NCI-H128 (cell line): ENCODE results near the gene NNMT.
"Not testable (repeated sequence)": the region's sequence is repeated elsewhere in the genome, so short reads cannot be mapped to it uniquely, and the experiment has no call there.

Experiments
- DNase-seq: peaks from one replicate; lab custom pipeline; 2025; ENCODE audit not compliant: unreplicated experiment; lab: John Stamatoyannopoulos, UW

NNMT gene

DNA sequence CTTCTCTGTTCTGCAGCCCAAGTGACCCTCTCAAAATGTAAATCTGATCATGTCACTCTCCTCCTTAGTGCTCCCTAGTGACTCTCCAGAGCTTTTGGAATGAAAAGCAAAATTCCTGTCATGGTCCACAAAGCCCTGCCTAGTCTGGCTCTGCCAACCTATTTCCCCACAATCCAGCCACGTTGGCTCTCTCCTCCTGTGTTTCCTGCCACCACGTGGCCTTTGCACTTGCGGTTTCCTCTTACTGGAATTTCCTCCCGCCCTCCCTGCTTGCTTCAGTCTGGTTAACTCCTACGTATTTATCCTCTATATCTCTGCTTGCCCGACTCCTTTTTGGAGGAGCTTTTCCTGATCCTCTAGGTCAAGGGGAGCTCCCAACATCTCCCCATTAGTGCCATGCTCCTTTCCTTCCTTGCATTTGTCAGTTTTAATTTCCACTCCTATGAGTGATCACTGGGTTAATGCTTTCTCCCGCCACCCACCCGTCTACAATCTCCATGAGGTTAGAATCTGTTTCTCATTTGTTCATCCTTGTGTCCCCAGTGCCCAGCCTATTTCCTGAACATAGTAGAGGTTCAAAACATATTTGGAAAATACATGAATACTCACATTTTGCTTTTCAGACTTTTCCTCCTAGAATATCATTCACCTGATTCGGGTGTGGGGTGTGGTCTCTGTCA, 11.5 kb downstream of the NNMT start:
- no peak for DNase-seq

- no peak for DNase-seq
Measured at GRCh38 chr11:114308689-114309089, 12.5 kb downstream of the NNMT start.

- no peak for DNase-seq
Measured at GRCh38 chr11:114309517-114309916, 13.3 kb downstream of the NNMT start.

DNA sequence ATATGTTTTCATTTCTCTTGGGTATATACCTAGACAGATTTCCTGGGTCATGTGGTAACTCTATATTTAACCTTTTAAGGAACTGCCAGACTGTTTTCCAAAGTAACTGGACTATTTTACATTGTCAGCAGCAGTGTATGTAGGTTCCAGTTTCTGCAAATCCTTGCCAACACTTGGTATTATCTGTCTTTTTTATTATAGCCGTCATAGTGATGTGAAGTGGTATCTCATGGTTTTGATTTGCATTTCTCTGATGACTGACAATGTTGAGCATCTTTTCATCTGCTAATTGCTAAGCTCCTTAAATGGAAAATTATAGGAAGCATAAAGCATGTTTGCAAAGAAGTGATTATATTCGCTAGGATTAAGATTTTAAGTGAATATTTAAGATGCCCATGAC, 13.9 kb downstream of the NNMT start:
- DNase-seq = no peak

GRCh38 chr11:114311946-114312345, 15.7 kb downstream of the NNMT start:
- DNase-seq = no peak

DNA sequence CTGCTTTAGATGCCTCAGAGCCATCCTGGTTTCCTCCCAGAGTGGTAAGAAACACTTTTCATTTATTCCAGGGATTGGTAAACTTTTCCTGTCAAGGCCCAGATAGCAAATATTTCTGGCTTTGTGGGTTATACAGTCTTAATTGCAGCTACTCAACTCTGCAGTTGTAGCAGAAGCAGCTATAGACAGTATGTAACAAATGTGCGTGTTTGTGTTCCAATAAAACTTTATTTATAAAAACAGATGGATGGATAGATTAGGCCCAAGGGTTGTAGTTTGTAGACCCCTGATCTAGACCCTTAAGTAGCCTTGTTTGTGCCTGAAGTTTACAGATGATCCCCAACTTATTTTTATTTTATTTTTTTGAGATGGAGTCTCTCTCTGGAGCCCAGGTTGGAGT, 17.9 kb downstream of the NNMT start:
- DNase-seq = no peak

GRCh38 chr11:114315749-114316368, 19.7 kb downstream of the NNMT start:
- no peak for DNase-seq

DNA sequence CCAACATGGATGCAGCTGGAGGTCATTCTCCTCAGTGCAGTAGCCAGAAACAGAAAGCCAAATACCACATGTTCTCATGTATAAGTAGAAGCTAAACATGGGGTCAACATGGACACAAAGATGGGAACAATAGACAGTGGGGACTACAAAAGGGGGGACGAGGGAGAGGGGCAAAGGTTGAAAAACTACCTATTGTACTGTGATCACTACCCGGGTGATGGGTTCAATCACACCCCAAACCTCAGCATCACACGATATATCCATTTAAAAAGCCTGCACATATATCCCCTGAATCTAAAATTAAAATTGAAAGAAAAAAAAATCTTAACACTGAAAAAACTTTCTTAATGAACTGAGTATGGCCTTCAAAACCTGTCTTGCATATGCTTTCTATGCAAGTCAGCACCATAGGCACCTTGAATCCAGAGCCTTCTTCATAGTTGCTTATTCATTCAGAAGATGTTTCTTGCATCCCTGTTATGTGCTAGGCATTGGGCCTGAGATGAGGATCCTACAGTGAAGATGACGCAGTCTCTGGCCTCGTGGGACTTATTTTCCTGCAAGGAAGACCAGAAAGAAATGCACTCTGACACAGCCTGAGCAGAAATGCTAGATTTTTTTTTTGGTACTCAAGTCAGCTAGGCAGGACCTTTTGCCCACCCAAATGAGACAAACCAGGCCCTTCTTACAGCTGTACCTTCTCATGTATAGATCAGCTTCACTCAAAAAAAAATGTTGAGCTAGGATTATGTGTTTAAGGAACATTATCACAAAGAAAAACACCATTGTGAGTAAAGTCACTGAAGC, 21.0 kb downstream of the NNMT start:
- no peak for DNase-seq

GRCh38 chr11:114317787-114318137, 21.6 kb downstream of the NNMT start:
- no peak for DNase-seq

DNA sequence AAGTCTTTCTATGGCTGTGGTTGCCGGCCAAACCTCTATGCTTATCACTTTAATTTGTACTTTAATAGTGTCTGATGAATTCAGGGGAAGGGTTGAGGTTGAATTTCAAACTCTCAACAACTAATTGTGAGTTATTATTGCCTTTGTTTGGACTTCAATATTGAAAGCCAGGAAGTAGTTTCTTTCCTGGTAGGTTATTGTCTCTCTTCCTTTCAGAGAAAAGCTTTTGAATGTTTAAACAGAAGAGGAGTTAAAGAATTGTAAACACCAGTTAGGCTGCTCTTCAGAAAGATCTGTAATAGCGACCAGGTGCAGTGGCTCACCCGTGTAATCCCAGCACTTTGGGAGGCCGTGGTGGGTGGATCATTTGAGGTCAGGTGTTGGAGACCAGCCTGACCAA, 22.2 kb downstream of the NNMT start:
- peak; percentile 6 for DNase-seq

DNA sequence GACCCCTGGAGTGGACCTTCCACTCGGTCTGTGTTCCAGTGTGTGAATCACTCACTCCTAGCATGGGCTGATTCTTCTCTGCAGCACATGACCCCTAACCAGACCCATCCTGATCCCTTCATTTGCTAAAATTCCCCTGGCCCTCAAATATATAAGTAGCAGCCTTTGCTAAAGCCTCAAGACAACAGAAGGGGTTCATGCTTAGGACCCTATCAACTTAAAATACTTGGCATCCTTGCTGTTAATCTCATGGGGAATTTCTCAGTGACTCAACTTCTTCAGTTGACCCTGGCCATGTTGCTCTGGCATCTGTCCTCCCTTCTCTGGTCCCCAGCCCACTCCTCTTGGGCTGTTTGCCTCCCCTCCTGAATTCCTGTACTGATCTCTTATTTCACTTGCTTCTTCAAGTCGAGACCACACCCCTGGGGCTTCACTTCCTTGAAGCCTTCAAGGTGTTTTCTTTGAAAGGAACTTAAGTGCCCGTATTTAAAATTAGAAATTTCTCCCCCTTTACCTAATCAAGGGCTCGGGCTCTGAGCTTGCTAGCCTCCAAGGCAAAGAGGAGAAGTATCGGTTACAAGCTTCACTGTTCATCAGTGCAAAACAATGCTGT, 23.6 kb downstream of the NNMT start:
- no peak for DNase-seq

- DNase-seq = no peak
Measured at GRCh38 chr11:114321621-114322257, 25.5 kb downstream of the NNMT start.

DNA sequence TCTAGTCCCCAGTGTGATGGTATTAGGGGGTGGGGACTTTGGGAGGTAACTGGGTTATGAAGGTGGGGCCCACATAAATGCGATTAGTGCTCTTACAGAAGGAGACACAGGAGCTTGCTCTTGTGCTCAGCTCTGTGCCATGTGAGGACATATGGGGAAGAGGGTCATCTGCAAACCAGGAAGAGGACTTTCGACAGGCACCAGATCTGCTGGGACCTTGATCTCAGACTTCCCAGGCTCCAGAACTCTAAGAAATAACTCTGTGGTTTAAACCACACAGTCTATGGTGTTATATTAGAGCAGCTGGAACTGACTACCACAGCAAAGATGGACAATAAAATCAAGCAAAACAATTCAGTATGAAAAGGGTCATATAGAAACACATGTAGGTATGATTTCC, 26.7 kb downstream of the NNMT start:
- DNase-seq = no peak

GRCh38 chr11:114326151-114326550, 30.0 kb downstream of the NNMT start:
- DNase-seq = no peak

DNA sequence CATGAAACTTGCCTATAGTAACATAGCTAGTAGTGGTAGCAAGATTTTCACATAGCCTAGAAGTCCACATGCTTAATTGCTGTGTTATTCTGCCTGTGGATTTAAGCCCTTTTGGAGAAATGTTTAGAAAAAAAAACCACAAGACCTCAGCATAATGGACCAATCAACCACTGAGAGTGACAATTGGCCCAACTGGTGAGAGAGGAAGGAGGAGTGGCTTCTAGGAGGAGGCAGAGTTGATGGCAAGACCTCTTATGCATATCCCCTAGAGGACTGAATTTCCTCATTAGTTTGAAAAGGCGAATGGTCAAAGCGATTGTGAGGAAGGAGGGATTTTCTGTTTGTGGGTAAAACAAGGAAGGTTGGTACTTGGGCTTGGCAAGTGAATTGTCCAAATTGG, 30.6 kb downstream of the NNMT start:
- no peak for DNase-seq

DNA sequence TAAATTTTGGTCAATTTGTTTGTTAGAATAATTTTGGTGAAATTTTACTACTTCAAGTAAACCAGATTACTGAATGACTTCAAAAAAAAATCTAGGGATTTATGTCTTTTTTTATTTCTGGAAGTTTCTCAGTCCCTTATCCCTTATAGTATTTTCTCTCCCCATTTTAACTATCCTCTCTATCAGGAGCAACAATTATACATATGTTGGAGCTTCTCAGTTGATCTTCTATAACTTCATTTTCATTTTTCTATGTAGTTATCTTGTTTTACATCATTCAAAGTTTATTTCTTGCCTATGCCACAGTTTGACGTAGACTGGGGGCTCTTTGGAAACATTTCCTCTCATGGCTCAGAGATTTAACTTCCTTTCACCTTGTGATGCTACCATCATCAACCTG, 34.2 kb downstream of the NNMT start:
- DNase-seq = no peak

GRCh38 chr11:114340311-114341131, 44.3 kb downstream of the NNMT start:
- DNase-seq = peak; percentile 22

- DNase-seq = not testable (repeated sequence)
Measured at GRCh38 chr11:114341667-114342066, 45.5 kb downstream of the NNMT start.

DNA sequence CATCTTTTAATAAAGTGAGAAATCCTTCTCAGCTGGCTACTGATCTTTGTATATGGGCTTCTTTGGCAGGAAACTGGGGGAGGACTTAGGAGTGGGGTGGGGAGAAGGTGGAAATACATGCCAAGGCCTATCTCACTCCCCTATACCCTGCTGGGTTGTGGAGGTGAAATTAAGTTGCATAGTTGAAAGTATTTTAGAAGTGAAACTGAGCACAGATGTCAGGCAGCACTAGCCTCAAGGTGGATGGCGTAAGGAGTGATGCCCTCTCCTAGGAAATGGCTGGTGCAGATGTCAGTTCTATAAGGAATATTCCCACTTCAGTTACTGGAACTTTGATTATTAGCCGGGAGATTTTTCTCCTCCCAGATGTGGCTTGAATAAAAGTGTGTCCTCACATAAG, 46.3 kb downstream of the NNMT start:
- DNase-seq = no peak

- no peak for DNase-seq
Measured at GRCh38 chr11:114343020-114343419, 46.8 kb downstream of the NNMT start.

GRCh38 chr11:114343493-114343892, 47.3 kb downstream of the NNMT start:
- DNase-seq = no peak
